A549 (cell line): ENCODE results near the gene AADACL4.

ENCODE experiments used
- CHD2 ChIP-seq: fragments of 150-350 bp; IDR thresholded peaks from 2 replicates; pipeline ENCODE4 v1.6.1; 2014; ENCODE audit warnings: low read length; ENCODE audit not compliant: partially characterized antibody
- CTCF ChIP-seq: fragments of >200 bp; sonication (Bioruptor Twin); formaldehyde crosslinking; IDR thresholded peaks from 3 replicates; pipeline ENCODE4 v1.5.1; 2016
- MAZ ChIP-seq: fragments of 150-350 bp; IDR thresholded peaks from 2 replicates; pipeline ENCODE4 v1.6.1; 2014; ENCODE audit warnings: antibody characterized with exemption, low read depth, low read length, borderline replicate concordance
- POLR2A ChIP-seq: IDR thresholded peaks from 2 replicates; pipeline ENCODE4 v1.6.1; 2012; ENCODE audit warnings: mild to moderate bottlenecking, low read length
- RAD21 ChIP-seq, 2 experiments: fragments of >200 bp in 1 of 2; sonication (Bioruptor Twin) in 1 of 2; formaldehyde crosslinking in 1 of 2; IDR thresholded peaks in 1 of 2; conservative IDR thresholded peaks in 1 of 2; 2 replicates in 1 of 2; 3 replicates in 1 of 2; pipeline ENCODE4 v1.6.1; 2012 to 2018; ENCODE audit warnings: inconsistent platforms in 1 of 2
- TF ChIP-seq, protein P1 (sequence below): fragments of 250-450 bp; sonication (Bioruptor Pico); IDR thresholded peaks from 2 replicates; pipeline ENCODE4 v1.5.0; 2021; ENCODE audit warnings: mild to moderate bottlenecking, moderate library complexity, borderline replicate concordance

GRCh38 chr1:12712076-12712475 lies 68.2 kb downstream of the AADACL4 start:
- TF ChIP-seq RAD21 (conservative IDR thresholded peaks at IDR 0.05 in 1 of 2, IDR thresholded peaks at IDR 0.05 in 1 of 2) (no peak), POLR2A (no peak), MAZ (no peak), CTCF (no peak), CHD2 (no peak)
- TF ChIP-seq, protein P1, sequence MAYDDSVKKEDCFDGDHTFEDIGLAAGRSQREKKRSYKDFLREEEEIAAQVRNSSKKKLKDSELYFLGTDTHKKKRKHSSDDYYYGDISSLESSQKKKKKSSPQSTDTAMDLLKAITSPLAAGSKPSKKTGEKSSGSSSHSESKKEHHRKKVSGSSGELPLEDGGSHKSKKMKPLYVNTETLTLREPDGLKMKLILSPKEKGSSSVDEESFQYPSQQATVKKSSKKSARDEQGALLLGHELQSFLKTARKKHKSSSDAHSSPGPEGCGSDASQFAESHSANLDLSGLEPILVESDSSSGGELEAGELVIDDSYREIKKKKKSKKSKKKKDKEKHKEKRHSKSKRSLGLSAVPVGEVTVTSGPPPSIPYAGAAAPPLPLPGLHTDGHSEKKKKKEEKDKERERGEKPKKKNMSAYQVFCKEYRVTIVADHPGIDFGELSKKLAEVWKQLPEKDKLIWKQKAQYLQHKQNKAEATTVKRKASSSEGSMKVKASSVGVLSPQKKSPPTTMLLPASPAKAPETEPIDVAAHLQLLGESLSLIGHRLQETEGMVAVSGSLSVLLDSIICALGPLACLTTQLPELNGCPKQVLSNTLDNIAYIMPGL (CRISPR knock-in tag): no peak
